Fibroblast of pulmonary artery (primary cell): Measurements from ENCODE around the gene RAB3IP.

ENCODE experiments used
- DNase-seq: peaks from one replicate; pipeline ENCODE4 v3.0.0-alpha.2; 2010; ENCODE audit warnings: low read depth
- H3K4me3 ChIP-seq: replicated peaks from 2 replicates; pipeline ENCODE4 v1.5.1; 2011; ENCODE audit warnings: low read depth, mild to moderate bottlenecking, control low read depth, low read length, moderate library complexity
- CTCF ChIP-seq: IDR thresholded peaks from 2 replicates; pipeline ENCODE4 v1.5.1; 2011; ENCODE audit warnings: mild to moderate bottlenecking, control low read depth, low read length, inconsistent platforms; ENCODE audit errors: missing control alignments

RAB3IP gene

GRCh38 chr12:69822201-69822860 is 83.7 kb downstream of the RAB3IP start:
- no peak for DNase-seq

GRCh38 chr12:69824028-69824427 is 85.4 kb downstream of the RAB3IP start:
- no peak for TF ChIP-seq CTCF
- H3K4me3 ChIP-seq = no peak overlapping the region
- DNase-seq = no peak

More at GRCh38 chr12:69822201-69822860, 83.7 kb downstream of the RAB3IP start:
- no peak overlapping the region for H3K4me3 ChIP-seq
- TF ChIP-seq CTCF = no peak

- DNase-seq = no peak
- H3K4me3 ChIP-seq = no peak within 1 kb of the TSS
- no peak for TF ChIP-seq CTCF
These were observed 86.4 kb downstream of the RAB3IP start, which contains the start of gene MYRFL for GRCh38 chr12:69824966-69825560. Gene MYRFL (plus strand): TSS chr12:69825227. CDS start chr12:69825518, 291 bp downstream.

GRCh38 chr12:69828897-69829296 is 90.2 kb downstream of the RAB3IP start:
- no peak for DNase-seq
- TF ChIP-seq CTCF = no peak
- no peak overlapping the region for H3K4me3 ChIP-seq

GRCh38 chr12:69833696-69834095 is 95.0 kb downstream of the RAB3IP start:
- no peak for DNase-seq
- no peak overlapping the region for H3K4me3 ChIP-seq
- TF ChIP-seq CTCF = no peak

GRCh38 chr12:69834147-69834546 is 95.5 kb downstream of the RAB3IP start:
- TF ChIP-seq CTCF = no peak
- DNase-seq = no peak
- no peak overlapping the region for H3K4me3 ChIP-seq

GRCh38 chr12:69834576-69834975 is 95.9 kb downstream of the RAB3IP start:
- no peak for TF ChIP-seq CTCF
- DNase-seq = no peak
- no peak overlapping the region for H3K4me3 ChIP-seq
